Measurements from ENCODE around the gene STRN3.

The STRN3 gene

DNA sequence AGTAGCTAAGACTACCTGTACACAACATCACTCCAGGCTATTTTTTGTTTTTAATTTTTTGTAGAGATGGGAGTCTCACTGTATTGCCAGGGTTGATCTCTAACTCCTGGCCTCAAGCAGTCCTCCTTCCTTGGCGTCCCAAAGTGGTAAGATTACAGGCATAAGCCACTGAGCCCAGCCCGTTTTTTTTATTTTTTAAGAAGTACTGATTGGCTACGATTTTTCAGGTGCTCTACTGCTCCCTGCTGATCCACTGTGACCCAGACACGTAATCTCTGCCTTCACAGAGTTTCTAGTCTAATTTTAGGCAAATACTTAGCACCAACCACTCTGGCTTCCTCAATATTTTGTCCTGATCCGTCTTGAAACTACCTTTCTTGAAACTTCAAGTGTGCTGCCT lies 4.3 kb upstream of the STRN3 start:
- H3K36me3 ChIP-seq (ENCODE audit: insufficient read depth, low read length), result no peaks in the 10 kb centered on the region
- no peak overlapping the region for H3K4me2 ChIP-seq (ENCODE audit: low read length)
- H3K9ac ChIP-seq (ENCODE audit: low read length), result no peak overlapping the region
- no peak overlapping the region for H2AFZ ChIP-seq (ENCODE audit: low read length)
- H4K20me1 ChIP-seq (ENCODE audit: insufficient read depth, low read length), result no peaks in the 10 kb centered on the region
- no peak overlapping the region for H3K4me3 ChIP-seq (ENCODE audit: low read depth, low read length, poor library complexity, severe bottlenecking)
- H3F3A ChIP-seq (ENCODE audit: insufficient read depth, low read length), result no peaks in the 10 kb centered on the region
- peaks cover 6% of the 10 kb centered on the region for H3K79me2 ChIP-seq (ENCODE audit: insufficient read depth, low read length)
- no peaks in the 10 kb centered on the region for H3K9me2 ChIP-seq (ENCODE audit: low read depth, low read length)
- no peaks in the 10 kb centered on the region for H3K27me3 ChIP-seq (ENCODE audit: insufficient read depth, low read length)
- no peaks in the 10 kb centered on the region for H3K9me3 ChIP-seq (ENCODE audit: low read length)
- no peak overlapping the region for H3K27ac ChIP-seq (ENCODE audit: low read depth, low read length, poor library complexity, severe bottlenecking)
- H3K4me1 ChIP-seq (ENCODE audit: insufficient read depth, low read length, severe bottlenecking), result peaks cover 22% of the 10 kb centered on the region
- TF ChIP-seq EZH2 (IDR thresholded peaks at IDR 0.05; ENCODE audit: borderline replicate concordance, low read length), result no peak
- TF ChIP-seq, protein P1, sequence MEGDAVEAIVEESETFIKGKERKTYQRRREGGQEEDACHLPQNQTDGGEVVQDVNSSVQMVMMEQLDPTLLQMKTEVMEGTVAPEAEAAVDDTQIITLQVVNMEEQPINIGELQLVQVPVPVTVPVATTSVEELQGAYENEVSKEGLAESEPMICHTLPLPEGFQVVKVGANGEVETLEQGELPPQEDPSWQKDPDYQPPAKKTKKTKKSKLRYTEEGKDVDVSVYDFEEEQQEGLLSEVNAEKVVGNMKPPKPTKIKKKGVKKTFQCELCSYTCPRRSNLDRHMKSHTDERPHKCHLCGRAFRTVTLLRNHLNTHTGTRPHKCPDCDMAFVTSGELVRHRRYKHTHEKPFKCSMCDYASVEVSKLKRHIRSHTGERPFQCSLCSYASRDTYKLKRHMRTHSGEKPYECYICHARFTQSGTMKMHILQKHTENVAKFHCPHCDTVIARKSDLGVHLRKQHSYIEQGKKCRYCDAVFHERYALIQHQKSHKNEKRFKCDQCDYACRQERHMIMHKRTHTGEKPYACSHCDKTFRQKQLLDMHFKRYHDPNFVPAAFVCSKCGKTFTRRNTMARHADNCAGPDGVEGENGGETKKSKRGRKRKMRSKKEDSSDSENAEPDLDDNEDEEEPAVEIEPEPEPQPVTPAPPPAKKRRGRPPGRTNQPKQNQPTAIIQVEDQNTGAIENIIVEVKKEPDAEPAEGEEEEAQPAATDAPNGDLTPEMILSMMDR (IDR thresholded peaks at IDR 0.05; ENCODE audit: low read length), result no peak

DNA sequence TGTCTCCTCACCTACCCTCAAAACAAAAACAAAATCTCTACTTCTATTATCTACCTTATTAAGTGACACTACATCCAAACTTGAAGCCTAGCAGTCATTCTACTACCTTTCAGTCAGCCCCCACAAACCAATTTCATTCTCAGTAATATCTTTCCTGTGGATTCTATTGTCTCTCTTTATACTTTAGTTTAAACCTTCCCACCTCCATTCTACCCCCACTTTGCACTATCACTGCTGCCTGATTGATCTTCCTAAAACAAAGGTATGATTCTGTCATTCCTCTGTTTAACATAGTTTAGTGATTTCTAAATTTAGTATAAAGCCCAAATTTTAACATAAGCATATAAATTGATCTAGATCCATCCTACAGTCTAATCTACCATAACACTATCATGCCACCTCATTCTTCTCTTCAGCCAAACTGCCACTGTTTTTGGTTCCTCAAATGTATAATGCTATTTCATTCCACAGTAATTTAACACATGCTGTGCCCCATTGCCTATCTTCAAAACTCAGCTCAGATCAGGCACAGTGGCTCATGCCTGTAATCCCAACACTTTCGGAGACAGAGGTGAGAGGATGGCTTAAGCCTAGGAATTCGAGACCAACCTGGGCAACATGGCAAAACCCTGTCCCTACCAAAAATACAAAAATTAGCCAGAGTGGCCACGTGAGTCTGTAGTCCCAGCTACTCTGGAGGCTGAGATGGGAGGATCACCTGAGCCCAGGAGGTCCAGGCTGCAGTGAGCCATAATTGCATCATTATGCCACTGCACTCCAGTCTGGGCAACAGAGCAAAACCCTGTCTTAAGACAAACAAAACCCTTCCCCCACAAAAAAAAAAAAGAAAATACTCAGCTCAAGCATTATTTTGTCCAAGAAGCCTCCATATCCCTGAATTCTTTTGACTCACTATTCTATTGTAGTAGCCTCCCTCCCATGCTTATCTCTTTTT lies 3.1 kb upstream of the STRN3 start:
- Histone ChIP-seq H3K9me2 (ENCODE audit: low read depth, low read length) (no peaks in the 10 kb centered on the region), H3F3A (ENCODE audit: insufficient read depth, low read length) (no peaks in the 10 kb centered on the region), H3K9ac (ENCODE audit: low read length) (no peak overlapping the region), H4K20me1 (ENCODE audit: insufficient read depth, low read length) (no peaks in the 10 kb centered on the region), H3K27me3 (ENCODE audit: insufficient read depth, low read length) (no peaks in the 10 kb centered on the region), H3K4me1 (ENCODE audit: insufficient read depth, low read length, severe bottlenecking) (peaks cover 32% of the 10 kb centered on the region), H3K36me3 (ENCODE audit: insufficient read depth, low read length) (no peaks in the 10 kb centered on the region), H2AFZ (ENCODE audit: low read length) (no peak overlapping the region), H3K4me3 (ENCODE audit: low read depth, low read length, poor library complexity, severe bottlenecking) (no peak overlapping the region), H3K27ac (ENCODE audit: low read depth, low read length, poor library complexity, severe bottlenecking) (no peak overlapping the region), H3K79me2 (ENCODE audit: insufficient read depth, low read length) (peaks cover 17% of the 10 kb centered on the region), H3K4me2 (ENCODE audit: low read length) (no peak overlapping the region), H3K9me3 (ENCODE audit: low read length) (no peaks in the 10 kb centered on the region)
- TF ChIP-seq EZH2 (IDR thresholded peaks at IDR 0.05; ENCODE audit: borderline replicate concordance, low read length), result no peak
- TF ChIP-seq, protein P1 (IDR thresholded peaks at IDR 0.05; ENCODE audit: low read length), result no peak

DNA sequence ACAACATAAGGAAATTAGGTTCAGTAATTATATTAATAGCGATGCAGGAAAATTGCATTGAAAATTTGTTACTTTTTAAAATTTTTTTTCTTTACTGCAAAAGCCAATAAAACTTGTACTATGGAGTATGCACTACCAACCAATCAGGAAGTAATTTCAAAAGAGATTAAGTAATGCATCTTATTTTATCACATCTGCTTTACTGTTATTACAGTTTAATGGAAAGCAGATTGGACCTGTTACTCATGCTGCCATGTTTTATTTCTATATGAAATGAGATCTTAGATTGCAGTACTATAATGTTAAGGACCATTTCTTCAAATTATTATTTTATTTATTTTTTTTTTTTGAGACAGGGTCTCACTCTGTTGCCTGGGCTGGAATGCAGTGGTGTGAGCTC lies 1.7 kb upstream of the STRN3 start:
- Histone ChIP-seq H3K27ac (ENCODE audit: low read depth, low read length, poor library complexity, severe bottlenecking) (no peak overlapping the region), H4K20me1 (ENCODE audit: insufficient read depth, low read length) (no peaks in the 10 kb centered on the region), H3K9ac (ENCODE audit: low read length) (no peak overlapping the region), H3K27me3 (ENCODE audit: insufficient read depth, low read length) (no peaks in the 10 kb centered on the region), H3K9me2 (ENCODE audit: low read depth, low read length) (no peaks in the 10 kb centered on the region), H3K9me3 (ENCODE audit: low read length) (no peaks in the 10 kb centered on the region), H3K79me2 (ENCODE audit: insufficient read depth, low read length) (peaks cover 32% of the 10 kb centered on the region), H3K4me1 (ENCODE audit: insufficient read depth, low read length, severe bottlenecking) (peaks cover 38% of the 10 kb centered on the region), H3K4me3 (ENCODE audit: low read depth, low read length, poor library complexity, severe bottlenecking) (no peak overlapping the region), H2AFZ (ENCODE audit: low read length) (no peak overlapping the region), H3F3A (ENCODE audit: insufficient read depth, low read length) (no peaks in the 10 kb centered on the region), H3K36me3 (ENCODE audit: insufficient read depth, low read length) (peaks cover 5% of the 10 kb centered on the region; the same call in 1 of the 2 replicates), H3K4me2 (ENCODE audit: low read length) (no peak overlapping the region)
- TF ChIP-seq, protein P1 (IDR thresholded peaks at IDR 0.05; ENCODE audit: low read length), result no peak
- TF ChIP-seq EZH2 (IDR thresholded peaks at IDR 0.05; ENCODE audit: borderline replicate concordance, low read length), result no peak

All from OCI-LY1 (cell line).